Cardiac muscle cell (in vitro differentiated cells and primary cell): ENCODE measurements around the gene SLC4A3. TPM values are rescaled to one million over a fixed set of nuclear protein-coding genes. Genes with fewer than 3 reads are reported as not detected.

Experiments
- DNase-seq, 2 donors: peaks; one replicate each; pipeline versions ENCODE4 v3.0.0 to v3.0.0-alpha.2; 2010 to 2017; ENCODE audit warnings: low read depth in 1 of 2, low spot score in 1 of 2
- H3K27ac ChIP-seq: fragments of 200-600 bp; sonication (generic); 2 replicates; pipeline ENCODE4 v1.5.1; 2016
- H3K27me3 ChIP-seq: fragments of 200-600 bp; sonication (generic); 2 replicates; pipeline ENCODE4 v1.6.0; 2016; ENCODE audit warnings: control low read depth
- H3K36me3 ChIP-seq: fragments of 200-600 bp; sonication (generic); 2 replicates; pipeline ENCODE4 v1.5.1; 2016; ENCODE audit warnings: control low read depth
- H3K4me1 ChIP-seq: fragments of 200-600 bp; sonication (generic); 2 replicates; pipeline ENCODE4 v1.8.1; 2017; ENCODE audit warnings: low read depth, mild to moderate bottlenecking, mixed run types
- H3K4me3 ChIP-seq: fragments of 200-600 bp; sonication (generic); 2 replicates; pipeline ENCODE4 v1.5.1; 2016; ENCODE audit warnings: mild to moderate bottlenecking
- H3K9me3 ChIP-seq: fragments of 200-600 bp; sonication (generic); 2 replicates; pipeline ENCODE4 v1.5.1; 2017; ENCODE audit warnings: low read depth, mild to moderate bottlenecking, control low read depth
- CTCF ChIP-seq: IDR thresholded peaks from 2 replicates; pipeline ENCODE4 v1.5.1; 2012; ENCODE audit warnings: low read depth, mild to moderate bottlenecking, low read length
- polyA plus RNA-seq: library from polyadenylated mRNA; unstranded; fragments of >200 nt; fragmentation: Nextera tagmentation; extraction: Ambion mirVana; gene quantifications from 2 replicates; pipeline ENCODE4 v1.2.1, GENCODE V29; 2016
- total RNA-seq: library from RNA; depleted of rRNA; stranded (reverse); fragments of >200 nt; gene quantifications from 2 replicates; pipeline ENCODE4 v1.2.3, GENCODE V29; 2016

SLC4A3 gene
- total and polyA plus RNA-seq, 2 experiments from 2014 or later = 39.8 to 47.7 TPM

GRCh38 chr2:219643788-219644398 lies 16.5 kb downstream of the SLC4A3 start:
- Histone ChIP-seq H3K36me3 (no peaks in the 10 kb centered on the region), H3K4me1 (peaks cover 45% of the 10 kb centered on the region), H3K27me3 (no peaks in the 10 kb centered on the region), H3K9me3 (no peaks in the 10 kb centered on the region), H3K27ac (peak overlapping the region; percentile 82), H3K4me3 (no peak overlapping the region)
- no peak for TF ChIP-seq CTCF
- no peak for DNase-seq

GRCh38 chr2:219644801-219645480 lies 17.5 kb downstream of the SLC4A3 start:
- H3K36me3 ChIP-seq = no peaks in the 10 kb centered on the region
- H3K4me3 ChIP-seq = no peak overlapping the region
- H3K9me3 ChIP-seq = no peaks in the 10 kb centered on the region
- no peaks in the 10 kb centered on the region for H3K27me3 ChIP-seq
- H3K4me1 ChIP-seq = peaks cover 45% of the 10 kb centered on the region
- peak overlapping the region; percentile 82 for H3K27ac ChIP-seq
- DNase-seq = peak; percentile 38 to 71
- TF ChIP-seq CTCF = no peak

GRCh38 chr2:219645631-219646527 lies 18.4 kb downstream of the SLC4A3 start:
- Histone ChIP-seq H3K27me3 (no peaks in the 10 kb centered on the region), H3K4me3 (no peak overlapping the region), H3K36me3 (no peaks in the 10 kb centered on the region), H3K4me1 (peaks cover 45% of the 10 kb centered on the region), H3K27ac (peak overlapping the region; percentile 82), H3K9me3 (no peaks in the 10 kb centered on the region)
- peak in 1 of 2 donors; percentile 83 for DNase-seq
- TF ChIP-seq CTCF = no peak

GRCh38 chr2:219648176-219648575 lies 20.7 kb downstream of the SLC4A3 start:
- Histone ChIP-seq H3K4me1 (peaks cover 27% of the 10 kb centered on the region), H3K9me3 (no peaks in the 10 kb centered on the region), H3K36me3 (no peaks in the 10 kb centered on the region), H3K27ac (no peak overlapping the region), H3K27me3 (no peaks in the 10 kb centered on the region), H3K4me3 (no peak overlapping the region)
- no peak for TF ChIP-seq CTCF
- DNase-seq = no peak

- Histone ChIP-seq H3K27ac (no peak overlapping the region), H3K9me3 (no peaks in the 10 kb centered on the region), H3K36me3 (no peaks in the 10 kb centered on the region), H3K4me1 (peaks cover 19% of the 10 kb centered on the region), H3K27me3 (no peaks in the 10 kb centered on the region), H3K4me3 (no peak overlapping the region)
- no peak for DNase-seq
- TF ChIP-seq CTCF = no peak
Measured at GRCh38 chr2:219648963-219649362, 21.5 kb downstream of the SLC4A3 start.
